ENCODE data around the gene RNF182. TPM values are rescaled to one million over a fixed set of nuclear protein-coding genes. Genes with fewer than 3 reads are reported as not detected.

The RNF182 gene
- total RNA-seq, 2 experiments from 2014 or later, result not detected

- no peak overlapping the region for H3K27ac Mint-ChIP-seq
- no peak for DNase-seq
- H3K9me3 Mint-ChIP-seq, result no peaks in the 10 kb centered on the region
- H3K27me3 Mint-ChIP-seq, result peaks cover 21% of the 10 kb centered on the region
- H3K4me3 Mint-ChIP-seq, result no peak overlapping the region
- H3K36me3 Mint-ChIP-seq, result no peaks in the 10 kb centered on the region
- H3K4me1 Mint-ChIP-seq, result no peaks in the 10 kb centered on the region
Observed at GRCh38 chr6:13910443-13910842, 14.3 kb upstream of the RNF182 start.

GRCh38 chr6:13911337-13911736 lies 13.4 kb upstream of the RNF182 start:
- H3K36me3 Mint-ChIP-seq, result no peaks in the 10 kb centered on the region
- H3K27me3 Mint-ChIP-seq, result peaks cover 25% of the 10 kb centered on the region
- H3K4me1 Mint-ChIP-seq, result no peaks in the 10 kb centered on the region
- H3K27ac Mint-ChIP-seq, result no peak overlapping the region
- H3K9me3 Mint-ChIP-seq, result no peaks in the 10 kb centered on the region
- DNase-seq, result no peak
- H3K4me3 Mint-ChIP-seq, result no peak overlapping the region

GRCh38 chr6:13913226-13914001 lies 11.3 kb upstream of the RNF182 start:
- H3K36me3 Mint-ChIP-seq, result no peaks in the 10 kb centered on the region
- no peak for DNase-seq
- H3K27ac Mint-ChIP-seq, result no peak overlapping the region
- no peaks in the 10 kb centered on the region for H3K4me1 Mint-ChIP-seq
- H3K27me3 Mint-ChIP-seq, result peaks cover 17% of the 10 kb centered on the region
- no peak overlapping the region for H3K4me3 Mint-ChIP-seq
- H3K9me3 Mint-ChIP-seq, result no peaks in the 10 kb centered on the region

GRCh38 chr6:13914351-13914750 lies 10.4 kb upstream of the RNF182 start:
- no peaks in the 10 kb centered on the region for H3K9me3 Mint-ChIP-seq
- H3K4me3 Mint-ChIP-seq, result no peak overlapping the region
- H3K27ac Mint-ChIP-seq, result no peak overlapping the region
- no peak for DNase-seq
- H3K4me1 Mint-ChIP-seq, result no peaks in the 10 kb centered on the region
- H3K27me3 Mint-ChIP-seq, result peaks cover 13% of the 10 kb centered on the region
- H3K36me3 Mint-ChIP-seq, result no peaks in the 10 kb centered on the region

GRCh38 chr6:13915561-13916229 lies 9.1 kb upstream of the RNF182 start:
- no peak for DNase-seq
- Mint-ChIP-seq H3K4me3 (no peak overlapping the region), H3K36me3 (no peaks in the 10 kb centered on the region), H3K27ac (no peak overlapping the region), H3K9me3 (no peaks in the 10 kb centered on the region), H3K4me1 (no peaks in the 10 kb centered on the region), H3K27me3 (peaks cover 13% of the 10 kb centered on the region)

- Mint-ChIP-seq H3K27ac (no peak overlapping the region), H3K36me3 (no peaks in the 10 kb centered on the region), H3K4me1 (no peaks in the 10 kb centered on the region), H3K9me3 (no peaks in the 10 kb centered on the region), H3K27me3 (peaks cover 14% of the 10 kb centered on the region), H3K4me3 (no peak overlapping the region)
- no peak for DNase-seq
Observed at GRCh38 chr6:13916230-13916944, 8.4 kb upstream of the RNF182 start.

- no peaks in the 10 kb centered on the region for H3K36me3 Mint-ChIP-seq
- no peaks in the 10 kb centered on the region for H3K4me1 Mint-ChIP-seq
- no peak overlapping the region for H3K4me3 Mint-ChIP-seq
- no peaks in the 10 kb centered on the region for H3K9me3 Mint-ChIP-seq
- H3K27me3 Mint-ChIP-seq, result peaks cover 16% of the 10 kb centered on the region
- no peak for DNase-seq
- H3K27ac Mint-ChIP-seq, result no peak overlapping the region
Observed at GRCh38 chr6:13917141-13917540, 7.6 kb upstream of the RNF182 start.

- Mint-ChIP-seq H3K27me3 (peaks cover 29% of the 10 kb centered on the region), H3K4me1 (no peaks in the 10 kb centered on the region)
- no peak for DNase-seq
Observed at GRCh38 chr6:13918686-13919250, 6.0 kb upstream of the RNF182 start.

GRCh38 chr6:13919861-13920260 lies 4.9 kb upstream of the RNF182 start:
- H3K27ac Mint-ChIP-seq, result no peak overlapping the region
- H3K36me3 Mint-ChIP-seq, result no peaks in the 10 kb centered on the region
- H3K4me1 Mint-ChIP-seq, result peaks cover 8% of the 10 kb centered on the region
- no peak overlapping the region for H3K4me3 Mint-ChIP-seq
- H3K27me3 Mint-ChIP-seq, result peaks cover 34% of the 10 kb centered on the region
- no peak for DNase-seq
- H3K9me3 Mint-ChIP-seq, result no peaks in the 10 kb centered on the region

More at GRCh38 chr6:13918686-13919250, 6.0 kb upstream of the RNF182 start:
- Mint-ChIP-seq H3K9me3 (no peaks in the 10 kb centered on the region), H3K36me3 (no peaks in the 10 kb centered on the region), H3K27ac (no peak overlapping the region), H3K4me3 (no peak overlapping the region)

GRCh38 chr6:13920552-13920951 lies 4.2 kb upstream of the RNF182 start:
- no peak for DNase-seq
- no peak overlapping the region for H3K4me3 Mint-ChIP-seq
- no peaks in the 10 kb centered on the region for H3K9me3 Mint-ChIP-seq
- peaks cover 12% of the 10 kb centered on the region for H3K4me1 Mint-ChIP-seq
- H3K27ac Mint-ChIP-seq, result no peak overlapping the region
- no peaks in the 10 kb centered on the region for H3K36me3 Mint-ChIP-seq
- H3K27me3 Mint-ChIP-seq, result peaks cover 38% of the 10 kb centered on the region

GRCh38 chr6:13922750-13923149 lies 2.0 kb upstream of the RNF182 start:
- no peak overlapping the region for H3K27ac Mint-ChIP-seq
- no peaks in the 10 kb centered on the region for H3K36me3 Mint-ChIP-seq
- DNase-seq, result no peak
- no peaks in the 10 kb centered on the region for H3K9me3 Mint-ChIP-seq
- peaks cover 54% of the 10 kb centered on the region for H3K27me3 Mint-ChIP-seq
- H3K4me1 Mint-ChIP-seq, result peaks cover 14% of the 10 kb centered on the region
- no peak overlapping the region for H3K4me3 Mint-ChIP-seq

GRCh38 chr6:13923527-13924145 lies 1.1 kb upstream of the RNF182 start:
- H3K27me3 Mint-ChIP-seq, result peaks cover 57% of the 10 kb centered on the region
- no peak overlapping the region for H3K27ac Mint-ChIP-seq

GRCh38 chr6:13924146-13924948 lies 405 bp upstream of the RNF182 start:
- no peaks in the 10 kb centered on the region for H3K36me3 Mint-ChIP-seq
- no peaks in the 10 kb centered on the region for H3K9me3 Mint-ChIP-seq
- no peak for DNase-seq
- H3K27me3 Mint-ChIP-seq, result peaks cover 64% of the 10 kb centered on the region
- H3K4me1 Mint-ChIP-seq, result peaks cover 14% of the 10 kb centered on the region
- H3K27ac Mint-ChIP-seq, result no peak overlapping the region
- H3K4me3 Mint-ChIP-seq, result peak overlapping the region; percentile 68

More at GRCh38 chr6:13923527-13924145, 1.1 kb upstream of the RNF182 start:
- H3K4me3 Mint-ChIP-seq, result peak overlapping the region; percentile 68
- no peaks in the 10 kb centered on the region for H3K36me3 Mint-ChIP-seq
- peaks cover 14% of the 10 kb centered on the region for H3K4me1 Mint-ChIP-seq
- no peaks in the 10 kb centered on the region for H3K9me3 Mint-ChIP-seq
- no peak for DNase-seq

GRCh38 chr6:13926378-13926777 lies 1.6 kb downstream of the RNF182 start:
- Mint-ChIP-seq H3K4me3 (no peak overlapping the region), H3K4me1 (peaks cover 14% of the 10 kb centered on the region), H3K27ac (no peak overlapping the region), H3K27me3 (peaks cover 81% of the 10 kb centered on the region), H3K36me3 (no peaks in the 10 kb centered on the region), H3K9me3 (no peaks in the 10 kb centered on the region)
- DNase-seq, result no peak

Measured in activated naive CD8-positive, alpha-beta T cell treated with anti-CD3 and anti-CD28 coated beads for 36 hours (primary cell).